H1 (cell line): ENCODE measurements around the gene ADAM22. TPM values are rescaled to one million over a fixed set of nuclear protein-coding genes. Genes with fewer than 3 reads are reported as not detected.

Experiments used
- CTCF ChIA-PET: fragments of 300-600 bp; sonication (Branson Sonifier 250); formaldehyde crosslinking; loops from one replicate; lab custom pipeline; 2021; ENCODE audit not compliant: partially characterized antibody; lab: Charles Lee
- POLR2A ChIA-PET: fragments of 300-600 bp; sonication (Branson Sonifier 250); formaldehyde crosslinking; loops from one replicate; lab custom pipeline; 2021; ENCODE audit warnings: inconsistent platforms; ENCODE audit not compliant: partially characterized antibody; lab: Charles Lee
- DNase-seq, 2 experiments: peaks; one replicate each; pipeline versions ENCODE4 v3.0.0 to v3.0.0-alpha.2; 2010 to 2022; ENCODE audit warnings: low spot score in 2 of 2, low read depth in 1 of 2, mixed read lengths in 1 of 2
- FAIRE-seq: peaks from 2 replicates; lab custom pipeline; 2011; peaks lifted over from hg19 to GRCh38; lab: Jason Lieb, UNC
- H2AFZ ChIP-seq: 2 replicates; pipeline ENCODE4 v1.8.1; 2012; ENCODE audit warnings: low read length, inconsistent platforms
- H2AK5ac ChIP-seq: 2 replicates; pipeline ENCODE4 v1.6.1; 2013; ENCODE audit warnings: low read depth, low read length
- H2BK120ac ChIP-seq: replicated peaks from 2 replicates; pipeline ENCODE3; 2013; ENCODE audit warnings: low read depth, low read length, inconsistent platforms
- H2BK12ac ChIP-seq: 2 replicates; pipeline ENCODE4 v1.6.1; 2013; ENCODE audit warnings: low read depth, low read length
- H2BK15ac ChIP-seq: 2 replicates; pipeline ENCODE4 v1.6.1; 2013; ENCODE audit warnings: low read length
- H2BK20ac ChIP-seq: 2 replicates; pipeline ENCODE4 v1.6.1; 2013; ENCODE audit warnings: low read length
- H2BK5ac ChIP-seq: 2 replicates; pipeline ENCODE4 v1.6.1; 2013; ENCODE audit warnings: low read depth, low read length
- H3K14ac ChIP-seq: 2 replicates; pipeline ENCODE4 v1.6.1; 2013; ENCODE audit warnings: inconsistent platforms; ENCODE audit not compliant: insufficient read length
- H3K18ac ChIP-seq: 2 replicates; pipeline ENCODE4 v1.6.1; 2013; ENCODE audit warnings: low read length; ENCODE audit errors: extremely low read depth
- H3K23ac ChIP-seq: 2 replicates; pipeline ENCODE4 v1.6.1; 2013; ENCODE audit warnings: inconsistent platforms; ENCODE audit not compliant: insufficient read length
- H3K23me2 ChIP-seq: 2 replicates; pipeline ENCODE4 v1.6.1; 2013; ENCODE audit warnings: low read depth, low read length
- H3K27ac ChIP-seq: 2 replicates; pipeline ENCODE4 v1.6.1; 2011; ENCODE audit warnings: low read depth, low read length, inconsistent platforms
- H3K27me3 ChIP-seq, 4 experiments: replicated peaks in 1 of 4; 1 replicate in 1 of 4; 2 replicates in 3 of 4; pipeline versions ENCODE4 v1.6.1 to v1.8.1; 2011 to 2013; ENCODE audit warnings: low read length in 3 of 4, mild to moderate bottlenecking in 3 of 4, inconsistent platforms in 2 of 4, mixed read lengths in 2 of 4, moderate library complexity in 1 of 4; ENCODE audit not compliant: control insufficient read depth in 3 of 4, insufficient read depth in 3 of 4; ENCODE audit errors: extremely low read depth in 1 of 4
- H3K36me3 ChIP-seq, 4 experiments: 2 replicates each; pipeline versions ENCODE4 v1.6.1 to v1.8.1; 2011 to 2013; ENCODE audit warnings: mild to moderate bottlenecking in 4 of 4, low read length in 3 of 4, moderate library complexity in 2 of 4, control low read depth in 1 of 4, inconsistent platforms in 1 of 4; ENCODE audit not compliant: insufficient read depth in 4 of 4, control insufficient read depth in 2 of 4
- H3K4ac ChIP-seq: replicated peaks from 2 replicates; pipeline ENCODE3; 2013; ENCODE audit warnings: low read length, low read depth, mixed read lengths, inconsistent platforms; ENCODE audit not compliant: insufficient read length
- H3K4me1 ChIP-seq, 4 experiments: replicated peaks in 1 of 4; 1 replicate in 1 of 4; 2 replicates in 3 of 4; pipeline versions ENCODE4 v1.6.1 to v1.8.1; 2011 to 2013; ENCODE audit warnings: low read length in 3 of 4, inconsistent platforms in 2 of 4, mixed read lengths in 1 of 4; ENCODE audit not compliant: insufficient read depth in 4 of 4, control insufficient read depth in 3 of 4
- H3K4me2 ChIP-seq, 2 experiments: 2 replicates each; pipeline versions ENCODE4 v1.6.1 to v1.8.1; 2011 to 2013; ENCODE audit warnings: low read depth in 2 of 2, low read length in 2 of 2, control low read depth in 1 of 2, inconsistent platforms in 1 of 2, mild to moderate bottlenecking in 1 of 2; ENCODE audit not compliant: insufficient read depth in 1 of 2
- H3K4me3 ChIP-seq, 4 experiments: fragments of 200-600, 300-600 bp in 1 of 4; sonication (generic), shearing (Covaris generic), sonication (Bioruptor Twin) in 1 of 4; 2 replicates each; pipeline versions ENCODE4 v1.5.1 to v1.8.1; 2011 to 2016; ENCODE audit warnings: low read length in 4 of 4, low read depth in 3 of 4, control low read depth in 2 of 4, inconsistent platforms in 2 of 4, mild to moderate bottlenecking in 2 of 4, mixed read lengths in 1 of 4, moderate library complexity in 1 of 4; ENCODE audit not compliant: insufficient read depth in 2 of 4; ENCODE audit errors: extremely low read depth in 1 of 4
- H3K56ac ChIP-seq: replicated peaks from 2 replicates; pipeline ENCODE3; 2013; ENCODE audit warnings: low read depth, mild to moderate bottlenecking, mixed read lengths, low read length, inconsistent platforms; ENCODE audit not compliant: insufficient read length
- H3K79me1 ChIP-seq: 2 replicates; pipeline ENCODE4 v1.6.1; 2013; ENCODE audit warnings: low read depth, low read length, control low read depth
- H3K79me2 ChIP-seq, 2 experiments: 2 replicates each; pipeline versions ENCODE4 v1.6.1 to v1.8.1; 2012 to 2013; ENCODE audit warnings: low read length in 2 of 2, mild to moderate bottlenecking in 2 of 2, inconsistent platforms in 1 of 2; ENCODE audit not compliant: insufficient read depth in 2 of 2, control insufficient read depth in 1 of 2
- H3K9ac ChIP-seq, 4 experiments: replicated peaks in 1 of 4; 1 replicate in 1 of 4; 2 replicates in 3 of 4; pipeline versions ENCODE4 v1.6.1 to v1.8.1; 2011 to 2013; ENCODE audit warnings: low read depth in 3 of 4, low read length in 3 of 4, control low read depth in 2 of 4, mild to moderate bottlenecking in 2 of 4, moderate library complexity in 2 of 4, inconsistent platforms in 1 of 4; ENCODE audit errors: extremely low read depth in 1 of 4
- H3K9me3 ChIP-seq, 2 experiments: 2 replicates each; pipeline versions ENCODE4 v1.6.1 to v1.8.1; 2012 to 2013; ENCODE audit warnings: mild to moderate bottlenecking in 2 of 2, moderate library complexity in 2 of 2, control low read depth in 1 of 2, inconsistent platforms in 1 of 2, low read depth in 1 of 2, low read length in 1 of 2, mixed read lengths in 1 of 2; ENCODE audit not compliant: insufficient read depth in 2 of 2
- H4K20me1 ChIP-seq, 2 experiments: replicated peaks in 1 of 2; 2 replicates each; pipeline versions ENCODE3 to v1.8.1; 2011 to 2013; ENCODE audit warnings: inconsistent platforms in 2 of 2, low read length in 2 of 2, mild to moderate bottlenecking in 1 of 2; ENCODE audit not compliant: insufficient read depth in 2 of 2, control insufficient read depth in 1 of 2
- H4K5ac ChIP-seq: 2 replicates; pipeline ENCODE4 v1.6.1; 2013; ENCODE audit warnings: low read length, low read depth, mixed read lengths, inconsistent platforms; ENCODE audit not compliant: insufficient read length
- H4K8ac ChIP-seq: 2 replicates; pipeline ENCODE4 v1.8.0; 2013; ENCODE audit warnings: mild to moderate bottlenecking, moderate library complexity, low read length, inconsistent platforms; ENCODE audit not compliant: insufficient read depth; ENCODE audit errors: extremely low read depth
- H4K91ac ChIP-seq: replicated peaks from 2 replicates; pipeline ENCODE3; 2013; ENCODE audit warnings: low read length, mixed read lengths, inconsistent platforms; ENCODE audit not compliant: insufficient read length
- ASH2L ChIP-seq: fragments of 200-600, 300-600 bp; sonication (generic); IDR thresholded peaks from one replicate; pipeline ENCODE4 v1.7.1; 2017; ENCODE audit warnings: low read length
- BCL11A ChIP-seq, 2 experiments: IDR thresholded peaks; one replicate each; pipeline ENCODE4 v1.6.1; 2011; ENCODE audit warnings: low read depth in 2 of 2, low read length in 2 of 2, mild to moderate bottlenecking in 2 of 2
- CBX5 ChIP-seq: fragments of 300-800, 300-1000 bp; sonication (generic); IDR thresholded peaks from 2 replicates; pipeline ENCODE4 v1.7.1; 2016; ENCODE audit warnings: antibody characterized with exemption, low read length, low read depth
- CEBPB ChIP-seq: IDR thresholded peaks from 2 replicates; pipeline ENCODE4 v1.6.1; 2012; ENCODE audit warnings: low read depth, low read length
- CREB1 ChIP-seq: IDR thresholded peaks from 2 replicates; pipeline ENCODE4 v1.6.1; 2012; ENCODE audit warnings: inconsistent platforms
- EZH2 ChIP-seq: fragments of 200-600 bp; sonication (generic); IDR thresholded peaks from 2 replicates; pipeline ENCODE4 v1.7.1; 2012; ENCODE audit warnings: low read depth, mild to moderate bottlenecking, moderate library complexity, low read length, inconsistent platforms; ENCODE audit not compliant: severe bottlenecking
- JUN ChIP-seq: IDR thresholded peaks from 2 replicates; pipeline ENCODE4 v1.6.1; 2011; ENCODE audit warnings: low read depth, mild to moderate bottlenecking, improper control_type of control experiment, low read length
- POU5F1 ChIP-seq: IDR thresholded peaks from 2 replicates; pipeline ENCODE4 v1.6.1; 2011; ENCODE audit warnings: low read depth, mild to moderate bottlenecking, low read length, moderate library complexity
- SRF ChIP-seq: IDR thresholded peaks from 2 replicates; pipeline ENCODE4 v1.6.1; 2011; ENCODE audit warnings: mild to moderate bottlenecking, low read depth, low read length, moderate library complexity
- WGBS, 2 experiments: shearing (Covaris generic) in 1 of 2; methylation state at CpG; one replicate each; pipeline versions ENCODE4 v1.1.6 to v1.1.7; 2013 to 2015; ENCODE audit warnings: low lambda C conversion rate in 2 of 2, mixed read lengths in 2 of 2, inconsistent platforms in 1 of 2, low coverage in 1 of 2, missing lambda C conversion rate in 1 of 2; ENCODE audit not compliant: insufficient replicate concordance in 2 of 2, insufficient coverage in 1 of 2, insufficient read length in 1 of 2; ENCODE audit errors: extremely low coverage in 1 of 2, missing lambda C conversion rate in 1 of 2; 5-methylcytosine and 5-hydroxymethylcytosine counted together
- polyA plus RNA-seq, 7 experiments: library from polyadenylated mRNA; depleted of rRNA in 3 of 7; stranded (reverse) in 5 of 7; unstranded in 2 of 7; fragments of >200 nt in 5 of 7; fragments of 200-250 nt in 2 of 7; gene quantifications; 1 replicate in 5 of 7; 2 replicates in 1 of 7; 4 replicates in 1 of 7; pipeline versions ENCODE4 v1.2.1 to v1.2.3, GENCODE V29; 2011 to 2013; ENCODE audit warnings: missing spikeins in 2 of 7, mixed read lengths in 2 of 7
- total RNA-seq: library from RNA; stranded (reverse); fragmentation: NEBNext Ultra II Directional; extraction: Animal tissue kit (Norgen Biotek cat#: 25700); gene quantifications from 2 replicates; pipeline ENCODE4 v1.2.1, GENCODE V29; 2021

The ADAM22 gene
- total and polyA plus RNA-seq, 2 of the 8 experiments (the other 6 are each of a cell fraction or from before 2014, with no cell fraction given) = 4.6 to 21.4 TPM

DNA sequence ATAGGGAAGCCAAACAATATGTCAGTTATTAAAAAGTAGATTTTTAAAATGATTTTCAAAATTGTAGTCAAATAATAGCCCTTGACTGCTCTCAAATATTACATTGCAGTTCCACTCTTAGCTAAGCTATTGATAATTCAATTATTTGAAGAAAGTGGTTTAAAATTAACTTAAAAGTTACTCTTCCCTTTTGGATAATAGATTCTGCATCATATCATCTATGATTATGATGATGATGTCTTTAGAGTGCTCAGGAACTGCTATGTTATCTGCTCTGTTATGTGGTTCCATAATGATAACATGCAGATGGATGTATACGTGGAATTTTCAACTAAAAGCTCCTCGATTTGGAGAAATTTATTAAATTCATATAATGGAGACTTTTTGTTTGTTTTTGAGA lies 110.0 kb downstream of the ADAM22 start:
- H3K4me2 ChIP-seq = no peak overlapping the region
- H3K4me1 ChIP-seq = no peaks in the 10 kb centered on the region
- FAIRE-seq = no peak
- H4K5ac ChIP-seq = no peak overlapping the region
- H3K27ac ChIP-seq = no peak overlapping the region
- no peak overlapping the region for H3K18ac ChIP-seq
- H3K23ac ChIP-seq = no peak overlapping the region
- no peak overlapping the region for H3K4me3 ChIP-seq
- H2AFZ ChIP-seq = no peak overlapping the region
- WGBS, 2 experiments = 95% methylated on average over 2 of the region's 2 CpGs; no CpG with 5 or more reads in 1 of the 2 experiments
- no peaks in the 10 kb centered on the region for H3K9me3 ChIP-seq
- no peaks in the 10 kb centered on the region for H3K79me2 ChIP-seq
- H2BK5ac ChIP-seq = no peak overlapping the region
- H2BK15ac ChIP-seq = no peak overlapping the region
- no peak overlapping the region for H4K91ac ChIP-seq
- ChIA-PET POLR2A (no interaction called here), CTCF (interaction anchor here (1.2 kb wide), 1 partner anchor 11 kb away, joined by 3 read pairs; no protein-coding TSS in a partner anchor)
- no peaks in the 10 kb centered on the region for H4K20me1 ChIP-seq
- H3K14ac ChIP-seq = no peak overlapping the region
- no peak overlapping the region for H3K4ac ChIP-seq
- no peak overlapping the region for H2BK120ac ChIP-seq
- H3K23me2 ChIP-seq = no peaks in the 10 kb centered on the region; the same call in 1 of the 2 replicates
- no peaks in the 10 kb centered on the region for H3K36me3 ChIP-seq
- H2BK12ac ChIP-seq = no peak overlapping the region
- no peak overlapping the region for H3K56ac ChIP-seq
- no peak overlapping the region for H3K9ac ChIP-seq
- no peak overlapping the region for H2BK20ac ChIP-seq
- no peak for DNase-seq
- no peaks in the 10 kb centered on the region for H3K79me1 ChIP-seq
- H2AK5ac ChIP-seq = no peak overlapping the region
- no peak overlapping the region for H4K8ac ChIP-seq
- no peaks in the 10 kb centered on the region for H3K27me3 ChIP-seq
- no peak for TF ChIP-seq ASH2L
- no peak for TF ChIP-seq JUN
- TF ChIP-seq CREB1 = no peak
- no peak for TF ChIP-seq POU5F1
- TF ChIP-seq EZH2 = no peak
- TF ChIP-seq SRF = no peak
- TF ChIP-seq BCL11A (IDR thresholded peaks at IDR 0.05; ENCODE audit: low read depth in 2 of 2, low read length in 2 of 2) = no peak
- no peak for TF ChIP-seq CEBPB
- no peak for TF ChIP-seq CBX5
